A549 (cell line): Measurements from ENCODE around the gene WIZ. TPM values are rescaled to one million over a fixed set of nuclear protein-coding genes. Genes with fewer than 3 reads are reported as not detected.

Source experiments
- ATAC-seq, 2 experiments: fragments of 200-7000 bp in 1 of 2; fragments of >200 bp in 1 of 2; cut with Nextera tagmentation in 1 of 2; cut with Tn5 transposase in 1 of 2; 3 replicates each; pipeline versions ENCODE4 v1.8.0 to v1.9.1; 2018 to 2020; ENCODE audit warnings: mild to moderate bottlenecking in 1 of 2, moderate library complexity in 1 of 2
- CTCF ChIA-PET: fragments of 300-600 bp; sonication (Branson Sonifier 250); formaldehyde crosslinking; extraction: SDS; loops from one replicate; lab custom pipeline; 2021; ENCODE audit warnings: antibody characterized with exemption, inconsistent platforms; lab: Yijun Ruan, JAX
- POLR2A ChIA-PET: fragments of 350-600 bp; formaldehyde crosslinking; extraction: SDS; loops from one replicate; lab custom pipeline; 2021; ENCODE audit warnings: antibody characterized with exemption, inconsistent platforms; lab: Yijun Ruan, JAX
- DNase-seq, 2 experiments: peaks; one replicate each; pipeline versions ENCODE4 v3.0.0 to v3.0.0-alpha.2; 2011 to 2016; ENCODE audit warnings: low read depth in 1 of 2, low spot score in 1 of 2
- FAIRE-seq: peaks from 2 replicates; lab custom pipeline; 2011; peaks lifted over from hg19 to GRCh38; lab: Jason Lieb, UNC
- H3K27ac ChIP-seq, 2 experiments: fragments of >200 bp; sonication (Bioruptor Twin); formaldehyde crosslinking; 3 replicates each; pipeline ENCODE4 v1.5.1; 2016 to 2017
- H3K4me1 ChIP-seq: fragments of >200 bp; sonication (Bioruptor Twin); formaldehyde crosslinking; 3 replicates; pipeline ENCODE4 v1.6.1; 2016
- H3K4me2 ChIP-seq: fragments of >200 bp; sonication (Bioruptor Twin); formaldehyde crosslinking; 3 replicates; pipeline ENCODE4 v1.6.1; 2016
- H3K4me3 ChIP-seq: fragments of >200 bp; sonication (Bioruptor Twin); formaldehyde crosslinking; 3 replicates; pipeline ENCODE4 v1.5.1; 2016
- H3K9me3 ChIP-seq: fragments of >200 bp; sonication (Bioruptor Twin); formaldehyde crosslinking; 3 replicates; pipeline ENCODE4 v1.6.1; 2016
- ATOH8 ChIP-seq: fragments of 250-450 bp; sonication (Bioruptor Pico); IDR thresholded peaks from 2 replicates; pipeline ENCODE4 v1.5.0; 2020; ENCODE audit warnings: low read depth, mild to moderate bottlenecking, moderate library complexity
- BCL3 ChIP-seq: fragments of >200 bp; sonication (Bioruptor Twin); formaldehyde crosslinking; IDR thresholded peaks from 3 replicates; pipeline ENCODE4 v1.6.1; 2016
- CHD4 ChIP-seq: fragments of 200-600 bp; sonication (generic); IDR thresholded peaks from 2 replicates; pipeline ENCODE4 v1.6.1; 2016; ENCODE audit warnings: antibody characterized with exemption, mild to moderate bottlenecking, borderline replicate concordance
- CTCF ChIP-seq: fragments of >200 bp; sonication (Bioruptor Twin); formaldehyde crosslinking; IDR thresholded peaks from 3 replicates; pipeline ENCODE4 v1.5.1; 2016
- EP300 ChIP-seq, 2 experiments: fragments of >200 bp; sonication (Bioruptor Twin); formaldehyde crosslinking; IDR thresholded peaks; 2 replicates in 1 of 2; 3 replicates in 1 of 2; pipeline ENCODE4 v1.6.1; 2016 to 2017
- FOSB ChIP-seq: fragments of 250-450 bp; sonication (Bioruptor Pico); IDR thresholded peaks from 2 replicates; pipeline ENCODE4 v1.5.0; 2020; ENCODE audit warnings: mild to moderate bottlenecking, moderate library complexity
- KDM5A ChIP-seq: fragments of 200-600 bp; sonication (generic); IDR thresholded peaks from 2 replicates; pipeline ENCODE4 v1.6.1; 2016; ENCODE audit warnings: antibody characterized with exemption, mild to moderate bottlenecking
- MAFK ChIP-seq: fragments of 450-650 bp; IDR thresholded peaks from 2 replicates; pipeline ENCODE4 v1.6.1; 2014; ENCODE audit not compliant: partially characterized antibody
- MAZ ChIP-seq: fragments of 150-350 bp; IDR thresholded peaks from 2 replicates; pipeline ENCODE4 v1.6.1; 2014; ENCODE audit warnings: antibody characterized with exemption, low read depth, low read length, borderline replicate concordance
- MYC ChIP-seq: IDR thresholded peaks from 2 replicates; pipeline ENCODE4 v1.6.1; 2012; ENCODE audit warnings: mild to moderate bottlenecking, inconsistent platforms, low read length, improper control_type of control experiment, borderline replicate concordance
- NFE2L2 ChIP-seq: fragments of 150-350 bp; conservative IDR thresholded peaks from 2 replicates; pipeline ENCODE4 v1.6.1; 2014; ENCODE audit warnings: low read length
- NPAS2 ChIP-seq: fragments of 250-450 bp; sonication (Bioruptor Pico); IDR thresholded peaks from 2 replicates; pipeline ENCODE4 v1.8.0; 2022; ENCODE audit warnings: mild to moderate bottlenecking, moderate library complexity, borderline replicate concordance
- PBX3 ChIP-seq: IDR thresholded peaks from 2 replicates; pipeline ENCODE4 v1.6.1; 2012
- RAD21 ChIP-seq, 2 experiments: fragments of >200 bp in 1 of 2; sonication (Bioruptor Twin) in 1 of 2; formaldehyde crosslinking in 1 of 2; IDR thresholded peaks in 1 of 2; conservative IDR thresholded peaks in 1 of 2; 2 replicates in 1 of 2; 3 replicates in 1 of 2; pipeline ENCODE4 v1.6.1; 2012 to 2018; ENCODE audit warnings: inconsistent platforms in 1 of 2
- REST ChIP-seq: fragments of 200-600 bp; sonication (generic); IDR thresholded peaks from 2 replicates; pipeline ENCODE4 v1.6.1; 2016; ENCODE audit warnings: antibody characterized with exemption, mild to moderate bottlenecking, moderate library complexity
- RNF2 ChIP-seq: fragments of 200-600 bp; sonication (generic); IDR thresholded peaks from 2 replicates; pipeline ENCODE4 v1.6.1; 2016; ENCODE audit warnings: low read depth, mild to moderate bottlenecking, antibody characterized with exemption, moderate library complexity, borderline replicate concordance
- USF2 ChIP-seq: fragments of 450-650 bp; IDR thresholded peaks from 2 replicates; pipeline ENCODE4 v1.6.1; 2014; ENCODE audit warnings: antibody characterized with exemption
- ZC3H11A ChIP-seq: fragments of 450-650 bp; IDR thresholded peaks from 2 replicates; pipeline ENCODE4 v1.6.1; 2014; ENCODE audit warnings: antibody characterized with exemption, mild to moderate bottlenecking
- ZNF302 ChIP-seq: fragments of 250-450 bp; sonication (Bioruptor Pico); IDR thresholded peaks from 2 replicates; pipeline ENCODE4 v1.9.0; 2021; ENCODE audit warnings: inconsistent platforms, mild to moderate bottlenecking, moderate library complexity
- WGBS: methylation state at CpG from one replicate; pipeline ENCODE4 v1.1.6; 2017; ENCODE audit errors: missing lambda C conversion rate; 5-methylcytosine and 5-hydroxymethylcytosine counted together
- polyA plus RNA-seq, 4 experiments: library from polyadenylated mRNA; depleted of rRNA in 3 of 4; stranded (reverse); fragments of >200 nt; fragmentation: RNase III in 1 of 4; extraction: RNeasy Plus Mini Kit Qiagen cat#74134 plus additional on column Dnase treatment in 1 of 4; gene quantifications; 2 replicates in 3 of 4; 3 replicates in 1 of 4; pipeline ENCODE4 v1.2.3, GENCODE V29; 2011 to 2017

The WIZ gene
- polyA plus RNA-seq, 2 of the 4 experiments (the other 2 are of a cell fraction) = 3.7 to 15.1 TPM

- FAIRE-seq = no peak
- no peak for ATAC-seq
- H3K4me3 ChIP-seq = peak overlapping the region; percentile 50; the same call in 2 of the 3 replicates
- peak overlapping the region; percentile 97 for H3K4me2 ChIP-seq
- POLR2A ChIA-PET = no interaction called here
- WGBS = 55% methylated on average over 30 of the region's 54 CpGs
- H3K27ac ChIP-seq = no peak overlapping the region
- TF ChIP-seq RAD21 (conservative IDR thresholded peaks at IDR 0.05 in 1 of 2, IDR thresholded peaks at IDR 0.05 in 1 of 2) (no peak), REST (no peak), MAFK (no peak), RNF2 (no peak), EP300 (IDR thresholded peaks at IDR 0.05) (no peak), USF2 (no peak), ZNF302 (CRISPR knock-in tag) (no peak), ATOH8 (CRISPR knock-in tag) (no peak), BCL3 (no peak), NPAS2 (CRISPR knock-in tag) (no peak), MAZ (no peak), KDM5A (no peak), PBX3 (no peak), CTCF (no peak), FOSB (CRISPR knock-in tag) (no peak), MYC (no peak), NFE2L2 (no peak), CHD4 (no peak), ZC3H11A (no peak)
- no peak for DNase-seq
- no peaks in the 10 kb centered on the region for H3K4me1 ChIP-seq
- no peaks in the 10 kb centered on the region for H3K9me3 ChIP-seq
- CTCF ChIA-PET = interaction anchor here (1.3 kb wide), 1 partner anchor 98 kb away, joined by 3 read pairs; no protein-coding TSS in a partner anchor
These were observed 8.1 kb upstream of the WIZ start for GRCh38 chr19:15457701-15458484.
